HepG2 (cell line): ENCODE results near the gene NUDT8. TPM values are rescaled to one million over a fixed set of nuclear protein-coding genes. Genes with fewer than 3 reads are reported as not detected.

ENCODE experiments used
- ATF2 ChIP-seq: sonication (generic); formaldehyde crosslinking; IDR thresholded peaks from 2 replicates; pipeline ENCODE4 v1.4.0; 2020; ENCODE audit warnings: missing genetic modification reagents
- BHLHE40 ChIP-seq: IDR thresholded peaks from 2 replicates; pipeline ENCODE4 v1.6.1; 2011; ENCODE audit warnings: low read length, improper control_type of control experiment
- BORCS8-MEF2B ChIP-seq: sonication (generic); formaldehyde crosslinking; IDR thresholded peaks from 2 replicates; pipeline ENCODE4 v1.8.0; 2022; ENCODE audit warnings: mild to moderate bottlenecking, missing genetic modification reagents
- CERS6 ChIP-seq: sonication (generic); formaldehyde crosslinking; IDR thresholded peaks from 2 replicates; pipeline ENCODE4 v1.5.0; 2020; ENCODE audit warnings: missing genetic modification reagents
- CSRNP2 ChIP-seq: sonication (generic); formaldehyde crosslinking; conservative IDR thresholded peaks from 2 replicates; pipeline ENCODE4 v1.8.0; 2022; ENCODE audit warnings: low read depth, missing genetic modification reagents
- CTCF ChIP-seq: sonication (generic); formaldehyde crosslinking; IDR thresholded peaks from 2 replicates; pipeline ENCODE4 v1.5.0; 2020; ENCODE audit warnings: mild to moderate bottlenecking, missing genetic modification reagents, moderate library complexity
- E2F5 ChIP-seq: sonication (generic); formaldehyde crosslinking; conservative IDR thresholded peaks from 2 replicates; pipeline ENCODE4 v1.4.0; 2020; ENCODE audit warnings: missing genetic modification reagents
- GMEB1 ChIP-seq: sonication (generic); formaldehyde crosslinking; IDR thresholded peaks from 2 replicates; pipeline ENCODE4 v1.5.1; 2020; ENCODE audit warnings: missing genetic modification reagents, mild to moderate bottlenecking, borderline replicate concordance
- MLX ChIP-seq: IDR thresholded peaks from 2 replicates; pipeline ENCODE4 v1.6.1; 2016
- PCBP2 ChIP-seq: fragments of 200-400 bp; formaldehyde crosslinking; optimal IDR thresholded peaks from 2 replicates; pipeline ENCODE3; 2018; ENCODE audit warnings: low read length, low read depth; ENCODE audit not compliant: poor library complexity, severe bottlenecking
- RXRB ChIP-seq: IDR thresholded peaks from 2 replicates; pipeline ENCODE4 v1.6.1; 2016; ENCODE audit warnings: borderline replicate concordance, missing genetic modification reagents, missing compliant biosample characterization
- SPEN ChIP-seq: sonication (generic); formaldehyde crosslinking; IDR thresholded peaks from 2 replicates; pipeline ENCODE4 v1.5.1; 2020; ENCODE audit warnings: low read depth, mild to moderate bottlenecking, missing genetic modification reagents
- TERF1 ChIP-seq: sonication (generic); formaldehyde crosslinking; IDR thresholded peaks from 2 replicates; pipeline ENCODE4 v1.8.0; 2022; ENCODE audit warnings: mild to moderate bottlenecking, missing genetic modification reagents, moderate library complexity
- ZNF263 ChIP-seq: sonication (generic); formaldehyde crosslinking; IDR thresholded peaks from 2 replicates; pipeline ENCODE4 v1.4.0; 2020; ENCODE audit warnings: missing genetic modification reagents
- ZNF564 ChIP-seq: sonication (generic); formaldehyde crosslinking; IDR thresholded peaks from 2 replicates; pipeline ENCODE4 v1.8.1; 2023; ENCODE audit warnings: mild to moderate bottlenecking, missing genetic modification reagents
- ZNF766 ChIP-seq: sonication (generic); formaldehyde crosslinking; IDR thresholded peaks from 2 replicates; pipeline ENCODE4 v1.5.0; 2020; ENCODE audit warnings: missing genetic modification reagents, borderline replicate concordance
- ZNF891 ChIP-seq: sonication (generic); formaldehyde crosslinking; IDR thresholded peaks from 2 replicates; pipeline ENCODE4 v1.5.0; 2020; ENCODE audit warnings: mild to moderate bottlenecking, missing genetic modification reagents
- polyA plus RNA-seq, 8 experiments: library from polyadenylated mRNA; depleted of rRNA in 3 of 8; stranded (reverse) in 7 of 8; unstranded in 1 of 8; fragments of >200 nt; fragmentation: Illumina TruSeq in 4 of 8; extraction: Trizol in 4 of 8; gene quantifications; 2 replicates each; pipeline versions ENCODE4 v1.2.1 to v1.2.3, GENCODE V29; 2011 to 2016; ENCODE audit warnings: low read depth in 4 of 8, missing spikeins in 1 of 8, mixed read lengths in 1 of 8; ENCODE audit not compliant: insufficient read depth in 1 of 8
- total RNA-seq, 5 experiments: library from RNA; depleted of rRNA; stranded (reverse); fragments of >200 nt; fragmentation: Illumina TruSeq; extraction: Trizol; gene quantifications; 2 replicates each; pipeline ENCODE4 v1.2.3, GENCODE V29; 2016; ENCODE audit warnings: low read depth in 1 of 5

NUDT8 gene
- total and polyA plus RNA-seq, 2 of the 13 experiments (the other 11 are each of a cell fraction or from before 2014, with no cell fraction given): 6.7 to 25.8 TPM

- TF ChIP-seq CTCF (CRISPR knock-in tag) (peak; percentile 84), CERS6 (CRISPR knock-in tag) (peak; percentile 77; the same call in 1 of the 2 replicates), ZNF891 (no peak), ZNF766 (CRISPR knock-in tag) (peak; percentile 32; the same call in 1 of the 2 replicates), CSRNP2 (CRISPR knock-in tag) (no peak), BORCS8-MEF2B (CRISPR knock-in tag) (0 out of 2 replicates have a peak, but pooled peaks have one; percentile 36), E2F5 (CRISPR knock-in tag) (peak; percentile 78), ZNF564 (CRISPR knock-in tag) (peak; percentile 66; the same call in 1 of the 2 replicates), MLX (CRISPR knock-in tag) (0 out of 2 replicates have a peak, but pooled peaks have one; percentile 28), TERF1 (no peak), ZNF263 (CRISPR knock-in tag) (peak; percentile 52; the same call in 1 of the 2 replicates), PCBP2 (no peak), RXRB (CRISPR knock-in tag) (no peak), BHLHE40 (peak; percentile 83), ATF2 (CRISPR knock-in tag) (0 out of 2 replicates have a peak, but pooled peaks have one; percentile 37), SPEN (CRISPR knock-in tag) (peak; percentile 50; the same call in 1 of the 2 replicates), GMEB1 (CRISPR knock-in tag) (no peak)
Measured at GRCh38 chr11:67640021-67640757, 10.5 kb upstream of the NUDT8 start (continued).
